SH-SY5Y (cell line): ENCODE results near the gene NRP1.

ENCODE experiments used
- GATA2 ChIP-seq: IDR thresholded peaks from 2 replicates; pipeline ENCODE4 v1.6.1; 2011; ENCODE audit warnings: mild to moderate bottlenecking, low read depth, low read length
- GATA3 ChIP-seq: IDR thresholded peaks from 2 replicates; pipeline ENCODE4 v1.6.1; 2011; ENCODE audit warnings: low read depth, mild to moderate bottlenecking, low read length, moderate library complexity

GRCh38 chr10:33327751-33328150 lies 6.7 kb downstream of the NRP1 start:
- no peak for TF ChIP-seq GATA2
- no peak for TF ChIP-seq GATA3
